ENCODE data around the gene RAB11FIP3. TPM values are rescaled to one million over a fixed set of nuclear protein-coding genes. Genes with fewer than 3 reads are reported as not detected.

Gene RAB11FIP3
- total and polyA plus RNA-seq, 9 of the 15 experiments (the other 6 are each of a cell fraction or from before 2014, with no cell fraction given) = 0.46 to 13.1 (median 4.3) TPM

GRCh38 chr16:566475-567372 is 141.3 kb downstream of the RAB11FIP3 start, which contains the start of gene NHLRC4 (continued):
- TF ChIP-seq ASH1L (IDR thresholded peaks at IDR 0.05; ENCODE audit: borderline replicate concordance, low read depth, partially characterized antibody) = no peak
- TF ChIP-seq NFYB (IDR thresholded peaks at IDR 0.05; ENCODE audit: extremely low read depth, insufficient read length) = no peak
- no peak for TF ChIP-seq NFRKB (IDR thresholded peaks at IDR 0.05; ENCODE audit: low read depth)
- 0 out of 2 replicates have a peak, but pooled peaks have one; percentile 33 for TF ChIP-seq KLF16 (IDR thresholded peaks at IDR 0.05)
- TF ChIP-seq ZNF316 (IDR thresholded peaks at IDR 0.05) = no peak
- no peak for TF ChIP-seq HOXB6 (CRISPR knock-in tag; IDR thresholded peaks at IDR 0.05; ENCODE audit: borderline replicate concordance)
- no peak for TF ChIP-seq ZNF57 (CRISPR knock-in tag; IDR thresholded peaks at IDR 0.05)
- no peak for TF ChIP-seq HDAC3 (IDR thresholded peaks at IDR 0.05; ENCODE audit: borderline replicate concordance, partially characterized antibody)
- no peak for TF ChIP-seq ELF4 (CRISPR knock-in tag; IDR thresholded peaks at IDR 0.05)
- no peak for TF ChIP-seq KDM4B (IDR thresholded peaks at IDR 0.05; ENCODE audit: borderline replicate concordance in 2 of 2, low read depth in 1 of 2)
- TF ChIP-seq ETV1 (tag; conservative IDR thresholded peaks at IDR 0.05; ENCODE audit: low read depth) = peak; percentile 63; the same call in 1 of the 2 replicates
- peak; percentile 24 to 37; a peak in 1 of 4 replicates for TF ChIP-seq UBTF (IDR thresholded peaks at IDR 0.05; ENCODE audit: borderline replicate concordance in 1 of 2, low read depth in 2 of 2, low read length in 2 of 2)
- peak; percentile 41; the same call in 1 of the 2 replicates for TF ChIP-seq RB1 (IDR thresholded peaks at IDR 0.05; ENCODE audit: low read depth)
- TF ChIP-seq CGGBP1 (CRISPR knock-in tag; IDR thresholded peaks at IDR 0.05) = no peak
- peak; percentile 14 to 44 for TF ChIP-seq E2F6 (IDR thresholded peaks at IDR 0.05; ENCODE audit: borderline replicate concordance in 1 of 2, extremely low read depth in 1 of 2, insufficient read depth in 1 of 2, insufficient read length in 1 of 2, low read depth in 1 of 2, low read length in 1 of 2, poor library complexity in 1 of 2, severe bottlenecking in 1 of 2)
- TF ChIP-seq MEIS2 (IDR thresholded peaks at IDR 0.05; ENCODE audit: partially characterized antibody) = peak; percentile 14
- TF ChIP-seq KDM2B (CRISPR knock-in tag; IDR thresholded peaks at IDR 0.05) = no peak
- TF ChIP-seq DDX20 (tag; IDR thresholded peaks at IDR 0.05; ENCODE audit: low read depth) = no peak
- TF ChIP-seq PRPF4 (IDR thresholded peaks at IDR 0.05; ENCODE audit: insufficient read depth, low read depth, low read length, poor library complexity, severe bottlenecking) = no peak
- TF ChIP-seq COPS2 (conservative IDR thresholded peaks at IDR 0.05) = no peak
- no peak for TF ChIP-seq MCM7 (IDR thresholded peaks at IDR 0.05)
- TF ChIP-seq EHMT2 (IDR thresholded peaks at IDR 0.05) = no peak
- peak; percentile 85 for TF ChIP-seq SPI1 (IDR thresholded peaks at IDR 0.05; ENCODE audit: borderline replicate concordance, low read depth, low read length)
- TF ChIP-seq ERF (CRISPR knock-in tag; IDR thresholded peaks at IDR 0.05) = no peak
- TF ChIP-seq ZNF347 (CRISPR knock-in tag; IDR thresholded peaks at IDR 0.05; ENCODE audit: low read depth) = no peak

Data from K562 (cell line).